Epithelial cell of proximal tubule (primary cell): ENCODE results near the gene PRKACA. TPM values are rescaled to one million over a fixed set of nuclear protein-coding genes. Genes with fewer than 3 reads are reported as not detected.
A peak's percentile ranks its signal among the peaks of the same experiment; 100 is the strongest.
"Not testable (repeated sequence)": the region's sequence is repeated elsewhere in the genome, so short reads cannot be mapped to it uniquely, and the experiment has no call there.

Source experiments
- DNase-seq: peaks from one replicate; pipeline ENCODE4 v3.0.0-alpha.2; 2011; ENCODE audit warnings: low read depth
- H3K4me3 ChIP-seq: 2 replicates; pipeline ENCODE4 v1.5.1; 2011; ENCODE audit warnings: low read depth, mild to moderate bottlenecking, low read length
- CTCF ChIP-seq: conservative IDR thresholded peaks from 2 replicates; pipeline ENCODE4 v1.5.1; 2012; ENCODE audit warnings: low read depth, mild to moderate bottlenecking, low read length
- total RNA-seq: library from RNA; depleted of rRNA; stranded (reverse); fragments of >200 nt; gene quantifications from 2 replicates; pipeline ENCODE4 v1.2.3, GENCODE V29; 2015

PRKACA gene
- total RNA-seq, 1 donor from 2014 or later: 40.8 TPM

DNA sequence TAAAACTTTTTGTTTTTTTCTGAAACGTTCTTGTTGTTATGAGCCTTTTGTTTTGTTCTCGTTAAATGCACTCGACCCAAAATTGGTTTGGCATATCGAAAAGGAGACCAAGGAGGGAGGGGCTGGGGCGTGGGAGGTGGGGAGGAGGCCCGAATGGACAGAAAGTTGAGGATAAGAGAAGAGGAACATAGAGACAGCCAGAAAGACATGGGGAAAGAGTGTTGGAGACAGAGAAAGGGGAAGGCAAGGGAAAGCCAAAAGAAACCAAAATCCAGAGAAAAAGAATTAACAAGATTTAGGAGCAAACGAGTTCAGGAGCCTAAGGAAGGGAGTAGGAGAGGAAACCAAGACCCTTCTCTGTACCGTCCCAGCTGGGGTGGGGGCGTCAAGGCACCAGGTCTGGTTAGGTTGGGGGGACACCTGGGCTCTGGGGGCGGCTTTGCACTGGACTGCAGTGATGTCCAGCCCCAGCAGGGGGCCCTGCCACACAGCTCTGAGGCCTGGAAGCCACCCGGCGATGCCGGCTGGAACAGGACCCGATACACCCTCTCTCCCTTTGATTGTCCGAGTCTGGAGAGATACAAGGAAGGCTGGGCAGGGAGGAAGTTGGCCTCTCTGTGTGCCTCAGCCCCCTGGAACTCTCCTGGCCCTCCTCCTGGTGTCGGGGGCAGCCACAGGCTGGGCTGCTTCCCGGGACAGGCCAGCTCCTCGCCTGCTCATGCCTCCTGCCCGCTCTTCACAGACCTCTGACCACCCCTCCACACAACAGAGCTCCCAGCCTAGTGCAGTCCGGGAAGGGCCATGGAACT, 30.4 kb upstream of the PRKACA start:
- no peak for DNase-seq
- peak; percentile 89 for TF ChIP-seq CTCF
- H3K4me3 ChIP-seq: no peak overlapping the region

DNA sequence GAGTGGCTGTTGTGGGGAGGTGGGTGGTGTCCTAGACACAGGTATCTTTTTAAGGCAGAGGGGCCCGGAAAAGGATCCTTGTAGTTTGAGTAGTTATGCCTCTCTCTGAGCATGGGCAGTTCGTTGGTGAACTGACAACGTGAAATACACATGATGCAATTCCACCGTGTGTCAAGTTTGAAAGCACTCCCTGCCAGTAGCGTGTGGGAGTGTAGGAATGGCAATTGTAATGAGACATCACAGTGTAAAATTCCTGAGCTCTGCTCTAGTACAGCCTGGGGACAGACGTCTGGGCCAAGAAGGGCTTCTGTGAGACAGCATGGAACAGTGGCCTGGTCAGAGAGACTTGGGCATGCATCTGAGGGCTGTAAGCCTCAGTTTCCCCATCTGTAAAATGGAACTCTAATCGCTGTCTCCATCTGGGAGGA, 29.2 kb upstream of the PRKACA start:
- DNase-seq: no peak
- no peak for TF ChIP-seq CTCF
- no peak overlapping the region for H3K4me3 ChIP-seq

DNA sequence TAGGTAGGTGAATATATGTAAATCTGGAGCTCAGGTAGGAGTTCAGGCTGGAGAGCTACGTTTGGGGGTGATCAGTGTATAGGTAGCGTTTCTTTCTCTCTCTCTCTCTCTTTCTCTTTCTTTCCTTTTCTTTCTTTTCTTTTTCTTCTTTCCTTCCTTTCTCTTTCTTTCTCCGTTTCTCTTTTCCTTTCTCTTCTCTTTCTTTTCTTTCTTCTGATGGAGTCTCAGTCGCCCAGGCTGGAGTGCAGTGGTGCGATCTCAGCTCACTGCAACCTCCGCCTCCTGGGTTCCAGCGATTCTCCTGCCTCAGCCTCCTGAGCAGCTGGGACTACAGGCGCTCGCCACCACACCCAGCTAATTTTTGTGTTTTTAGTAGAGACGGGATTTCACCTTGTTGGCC, 28.6 kb upstream of the PRKACA start:
- not testable (repeated sequence) for DNase-seq

GRCh38 chr19:14145381-14145780, 27.8 kb upstream of the PRKACA start:
- no peak for DNase-seq
- H3K4me3 ChIP-seq: no peak overlapping the region
- no peak for TF ChIP-seq CTCF

More for the DNA sequence above, 28.6 kb upstream of the PRKACA start:
- not testable (repeated sequence) for H3K4me3 ChIP-seq

GRCh38 chr19:14142262-14143190, 25.0 kb upstream of the PRKACA start:
- TF ChIP-seq CTCF: no peak
- no peak for DNase-seq

GRCh38 chr19:14141041-14141440, 23.5 kb upstream of the PRKACA start:
- no peak for TF ChIP-seq CTCF
- H3K4me3 ChIP-seq: no peak overlapping the region
- DNase-seq: no peak

More at GRCh38 chr19:14142262-14143190, 25.0 kb upstream of the PRKACA start:
- no peak overlapping the region for H3K4me3 ChIP-seq

GRCh38 chr19:14139944-14140343, 22.4 kb upstream of the PRKACA start:
- no peak for DNase-seq
- no peak overlapping the region for H3K4me3 ChIP-seq
- TF ChIP-seq CTCF: no peak
